Esophagus muscularis mucosa (tissue), 4 donors: ENCODE data around the gene TBC1D22A.

Source experiments
- CTCF ChIP-seq, 3 experiments: fragments of 200-600 bp in 2 of 3; fragments of 450-650 bp in 1 of 3; sonication (generic) in 2 of 3; IDR thresholded peaks; one replicate each; pipeline ENCODE4 v1.5.1; 2017 to 2019; ENCODE audit warnings: antibody characterized with exemption in 3 of 3, mild to moderate bottlenecking in 2 of 3, moderate library complexity in 1 of 3
- EP300 ChIP-seq: sonication (generic); formaldehyde crosslinking; IDR thresholded peaks from one replicate; pipeline ENCODE4 v1.6.1; 2017; ENCODE audit warnings: antibody characterized with exemption
- POLR2A ChIP-seq: fragments of 450-650 bp; IDR thresholded peaks from one replicate; pipeline ENCODE4 v1.6.1; 2017; ENCODE audit warnings: antibody characterized with exemption, moderate library complexity, mild to moderate bottlenecking, low read depth

- no peak for TF ChIP-seq CTCF (IDR thresholded peaks at IDR 0.05)
- TF ChIP-seq POLR2A = no peak
- no peak for TF ChIP-seq EP300
These were observed 289.1 kb downstream of the TBC1D22A start for GRCh38 chr22:47051441-47052071.
